ENCODE data around the gene N4BP3. TPM values are rescaled to one million over a fixed set of nuclear protein-coding genes. Genes with fewer than 3 reads are reported as not detected.

N4BP3 gene
- total RNA-seq, 2 donors from 2014 or later: 0.95 to 2.3 TPM

DNA sequence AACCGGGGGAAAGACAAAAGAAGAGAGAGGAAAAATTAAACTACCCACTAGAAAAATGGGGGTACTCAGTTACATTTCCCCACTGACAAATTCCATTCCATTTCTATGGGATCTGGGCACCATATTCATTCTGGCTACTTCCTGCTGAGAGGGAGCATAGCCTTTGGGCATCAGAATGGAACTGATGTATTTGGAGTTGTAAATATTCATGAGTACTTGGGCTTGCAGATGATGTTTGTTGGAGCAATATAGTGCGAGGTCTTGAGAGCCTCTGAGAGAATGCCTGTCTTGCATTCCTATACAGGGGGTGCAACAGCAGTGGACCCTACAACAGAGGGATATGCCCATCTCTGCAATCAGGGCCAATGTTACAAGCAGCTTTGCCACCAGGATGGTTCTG is 57.1 kb downstream of the N4BP3 start:
- intact Hi-C loops (cut with DNase I, micrococcal nuclease): no loop called here
- no peak for DNase-seq
- ATAC-seq: no peak

DNA sequence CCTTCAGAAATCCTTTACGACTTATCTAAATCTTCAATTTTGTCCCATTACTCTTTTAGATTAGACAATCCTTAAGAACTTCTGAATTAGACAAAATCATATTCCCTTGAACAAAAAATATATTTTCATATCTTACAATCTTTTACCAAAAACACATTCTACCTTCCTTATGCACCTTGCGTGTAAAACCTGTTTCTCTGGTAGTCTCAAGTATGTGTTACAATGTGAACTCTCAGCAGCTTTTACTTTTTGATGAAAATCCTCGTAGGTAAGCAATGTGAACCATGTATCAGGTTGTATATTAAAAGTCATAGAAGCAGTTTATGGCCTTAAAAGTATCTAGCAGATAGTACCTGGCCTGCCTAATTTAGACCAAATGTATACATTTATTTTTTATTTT is 61.1 kb downstream of the N4BP3 start:
- no peak for DNase-seq
- intact Hi-C loops (cut with DNase I, micrococcal nuclease): no loop called here
- no peak for ATAC-seq

Other genes with a start within 250 kb of the N4BP3 start
- not detected for gene PROP1, start 117.3 kb upstream of the N4BP3 start, total RNA-seq
- 10 to 100 TPM; 39.1 to 40.6 TPM for gene RMND5B, start 17.5 kb downstream of the N4BP3 start, total RNA-seq
- gene NHP2, start 40.4 kb downstream of the N4BP3 start, total RNA-seq: 10 to 100 TPM; 56.9 to 63.9 TPM
- gene GMCL2, start 73.8 kb downstream of the N4BP3 start, total RNA-seq: not detected
- 100 to 1,000 TPM; 274 to 281 TPM for gene HNRNPAB, start 91.0 kb downstream of the N4BP3 start, total RNA-seq
- gene PHYKPL, start 119.3 kb downstream of the N4BP3 start, total RNA-seq: 100 to 1,000 TPM; 157 to 180 TPM